ELF-1 (cell line): Measurements from ENCODE around the gene DNAJC18.
"Not testable (repeated sequence)": the region's sequence is repeated elsewhere in the genome, so short reads cannot be mapped to it uniquely, and the experiment has no call there.

Experiments
- DNase-seq: peaks from one replicate; pipeline ENCODE4 v3.0.0-alpha.2; 2016; ENCODE audit warnings: low read depth, low spot score

The DNAJC18 gene

GRCh38 chr5:139430015-139430414 is 9.3 kb downstream of the DNAJC18 start:
- DNase-seq, result no peak

GRCh38 chr5:139426203-139426885 is 13.0 kb downstream of the DNAJC18 start:
- no peak for DNase-seq

- no peak for DNase-seq
These were observed 13.8 kb downstream of the DNAJC18 start for GRCh38 chr5:139425497-139425896.

- peak; percentile 34 for DNase-seq
These were observed 16.9 kb downstream of the DNAJC18 start for GRCh38 chr5:139422307-139422893.

GRCh38 chr5:139419226-139420192 is 19.8 kb downstream of the DNAJC18 start:
- peak; percentile 25 for DNase-seq

- DNase-seq, result no peak
These were observed 20.5 kb downstream of the DNAJC18 start for GRCh38 chr5:139418793-139419192.

- no peak for DNase-seq
These were observed 22.1 kb downstream of the DNAJC18 start for GRCh38 chr5:139417214-139417613.

- no peak for DNase-seq
These were observed 22.7 kb downstream of the DNAJC18 start for GRCh38 chr5:139416651-139417050.

GRCh38 chr5:139415869-139416268 is 23.5 kb downstream of the DNAJC18 start:
- no peak for DNase-seq

GRCh38 chr5:139415221-139415861 is 24.0 kb downstream of the DNAJC18 start:
- DNase-seq, result no peak

- no peak for DNase-seq
These were observed 24.7 kb downstream of the DNAJC18 start for GRCh38 chr5:139414581-139415130.

GRCh38 chr5:139413963-139414362 is 25.4 kb downstream of the DNAJC18 start:
- no peak for DNase-seq

- DNase-seq, result no peak
These were observed 26.2 kb downstream of the DNAJC18 start for GRCh38 chr5:139413153-139413552.

GRCh38 chr5:139410993-139411828 is 28.1 kb downstream of the DNAJC18 start:
- DNase-seq, result no peak

- DNase-seq, result no peak
These were observed 29.0 kb downstream of the DNAJC18 start for GRCh38 chr5:139410121-139410992.

- DNase-seq, result not testable (repeated sequence)
These were observed 30.2 kb downstream of the DNAJC18 start for GRCh38 chr5:139409116-139409515.

GRCh38 chr5:139408191-139408590 is 31.1 kb downstream of the DNAJC18 start:
- no peak for DNase-seq

GRCh38 chr5:139407517-139407916 is 31.8 kb downstream of the DNAJC18 start:
- no peak for DNase-seq

- DNase-seq, result no peak
These were observed 32.4 kb downstream of the DNAJC18 start for GRCh38 chr5:139406963-139407362.

- DNase-seq, result no peak
These were observed 34.9 kb downstream of the DNAJC18 start for GRCh38 chr5:139404484-139404840.
